ENCODE measurements around the gene CD300A.
"Not testable (repeated sequence)": the region's sequence is repeated elsewhere in the genome, so short reads cannot be mapped to it uniquely, and the experiment has no call there.

GRCh38 chr17:74503949-74504348 lies 37.5 kb downstream of the CD300A start:
- not testable (repeated sequence) for TF ChIP-seq CTCF (IDR thresholded peaks at IDR 0.05; ENCODE audit: extremely low read depth in 1 of 2, insufficient read depth in 1 of 2, low read depth in 1 of 2, low read length in 2 of 2); POLR2AphosphoS5 (IDR thresholded peaks at IDR 0.05; ENCODE audit: insufficient read depth, low read depth, low read length); MAX (IDR thresholded peaks at IDR 0.05; ENCODE audit: insufficient read depth, insufficient read length); POLR2A (IDR thresholded peaks at IDR 0.05; ENCODE audit: low read depth, low read length); GATA2 (IDR thresholded peaks at IDR 0.05; ENCODE audit: insufficient read depth, insufficient read length, low read depth, low read length); JUN (IDR thresholded peaks at IDR 0.05; ENCODE audit: borderline replicate concordance, insufficient read depth, insufficient read length, low read depth); MYC (IDR thresholded peaks at IDR 0.05; ENCODE audit: low read depth, low read length); EZH2 (IDR thresholded peaks at IDR 0.05; ENCODE audit: borderline replicate concordance, low read depth, low read length, severe bottlenecking); FOS (IDR thresholded peaks at IDR 0.05; ENCODE audit: borderline replicate concordance, insufficient read depth, low read length)

Data from endothelial cell of umbilical vein (primary cell).